HCT116 (cell line): ENCODE measurements around the gene CCL24. TPM values are rescaled to one million over a fixed set of nuclear protein-coding genes. Genes with fewer than 3 reads are reported as not detected.

ENCODE experiments used
- ATAC-seq: fragments of 200-7000 bp; cut with Tn5 transposase; 2 replicates; pipeline ENCODE4 v1.9.1; 2020; ENCODE audit warnings: mild to moderate bottlenecking, moderate library complexity
- BruUV-seq: library from RNA; stranded (reverse); fragments of 400-500 nt; replicated peaks from 2 replicates; lab custom pipeline; 2021; lab: Mats Ljungman, UMichigan
- CTCF ChIA-PET: fragments of 300-600 bp; sonication (Branson Sonifier 250); formaldehyde crosslinking; loops from one replicate; lab custom pipeline; 2021; ENCODE audit warnings: antibody characterized with exemption; lab: Charles Lee
- POLR2A ChIA-PET: fragments of 300-600, 350-600 bp; sonication (Branson Sonifier 250); formaldehyde crosslinking; loops from one replicate; lab custom pipeline; 2021; ENCODE audit warnings: antibody characterized with exemption; lab: Charles Lee
- RAD21 ChIA-PET, 2 experiments: fragments of 300-600 bp; sonication (Branson Sonifier 250); formaldehyde crosslinking; loops; one replicate each; lab custom pipeline; 2023; ENCODE audit warnings: low total read pairs in 2 of 2; ENCODE audit not compliant: uncharacterized antibody in 2 of 2, unreplicated experiment in 2 of 2, low non-redundant PET in 1 of 2; lab: Charles Lee
- DNase-seq: peaks from one replicate; pipeline ENCODE4 v3.0.0-alpha.2; 2010; ENCODE audit warnings: low read depth, low spot score
- H2AFZ ChIP-seq: fragments of 200-600 bp; shearing (Covaris generic), sonication (generic); 2 replicates; pipeline ENCODE4 v1.6.1; 2017; ENCODE audit warnings: low read depth, mixed run types, mixed read lengths, antibody characterized with exemption, low read length; ENCODE audit not compliant: poor library complexity, severe bottlenecking
- H3K27ac ChIP-seq: 2 replicates; pipeline ENCODE4 v1.5.1; 2012; ENCODE audit warnings: low read depth, low read length
- H3K27me3 ChIP-seq: fragments of 200-600 bp; sonication (generic); 2 replicates; pipeline ENCODE4 v1.6.1; 2016; ENCODE audit warnings: mixed run types, low read length, mixed read lengths; ENCODE audit not compliant: insufficient read depth
- H3K36me3 ChIP-seq, 2 experiments: fragments of 200-500 bp in 1 of 2; fragments of 200-600 bp in 1 of 2; sonication (Bioruptor generic) in 1 of 2; sonication (generic) in 1 of 2; 2 replicates each; pipeline versions ENCODE4 v1.5.1 to v1.6.1; 2014 to 2016; ENCODE audit warnings: low read length in 2 of 2, inconsistent platforms in 1 of 2, mixed read lengths in 1 of 2, mixed run types in 1 of 2; ENCODE audit not compliant: insufficient read depth in 2 of 2, control insufficient read depth in 1 of 2
- H3K4me1 ChIP-seq, 2 experiments: fragments of 200-600 bp in 1 of 2; sonication (generic) in 1 of 2; 2 replicates each; pipeline versions ENCODE4 v1.5.1 to v1.6.1; 2012 to 2017; ENCODE audit warnings: low read length in 2 of 2, inconsistent platforms in 1 of 2, mild to moderate bottlenecking in 1 of 2, mixed read lengths in 1 of 2, mixed run types in 1 of 2, moderate library complexity in 1 of 2; ENCODE audit not compliant: insufficient read depth in 2 of 2, control insufficient read depth in 1 of 2
- H3K4me2 ChIP-seq: fragments of 200-600 bp; sonication (generic); 2 replicates; pipeline ENCODE4 v1.6.1; 2017; ENCODE audit warnings: mixed run types, low read length, mixed read lengths
- H3K4me3 ChIP-seq, 2 experiments: fragments of 200-600 bp in 1 of 2; sonication (generic) in 1 of 2; replicated peaks in 1 of 2; 2 replicates each; pipeline ENCODE4 v1.5.1; 2011 to 2016; ENCODE audit warnings: low read length in 2 of 2, control low read depth in 1 of 2, low read depth in 1 of 2, mild to moderate bottlenecking in 1 of 2, mixed read lengths in 1 of 2, mixed run types in 1 of 2
- H3K79me2 ChIP-seq: fragments of 200-600 bp; sonication (generic); 2 replicates; pipeline ENCODE4 v1.6.1; 2017; ENCODE audit warnings: mild to moderate bottlenecking, mixed run types, low read length, moderate library complexity, mixed read lengths; ENCODE audit not compliant: insufficient read depth
- H3K9ac ChIP-seq: fragments of 200-600 bp; sonication (generic); 2 replicates; pipeline ENCODE4 v1.6.1; 2016; ENCODE audit warnings: low read length, mixed read lengths
- H3K9me2 ChIP-seq: fragments of 200-600 bp; sonication (generic), shearing (Covaris generic); 2 replicates; pipeline ENCODE4 v1.6.1; 2017; ENCODE audit warnings: mixed run types, mild to moderate bottlenecking, moderate library complexity; ENCODE audit not compliant: insufficient read depth
- H3K9me3 ChIP-seq, 2 experiments: fragments of 200-500 bp in 1 of 2; fragments of 200-600 bp in 1 of 2; sonication (Bioruptor generic) in 1 of 2; sonication (generic) in 1 of 2; 2 replicates each; pipeline ENCODE4 v1.6.1; 2014 to 2017; ENCODE audit warnings: low read length in 2 of 2, mixed read lengths in 2 of 2, inconsistent platforms in 1 of 2, low read depth in 1 of 2, mild to moderate bottlenecking in 1 of 2, mixed run types in 1 of 2, moderate library complexity in 1 of 2; ENCODE audit not compliant: control insufficient read depth in 1 of 2, insufficient read depth in 1 of 2
- H4K20me1 ChIP-seq: fragments of 200-600 bp; sonication (generic), shearing (Covaris generic); 2 replicates; pipeline ENCODE4 v1.6.1; 2017; ENCODE audit warnings: mixed run types, mild to moderate bottlenecking, moderate library complexity; ENCODE audit not compliant: insufficient read depth
- CEBPB ChIP-seq: IDR thresholded peaks from 2 replicates; pipeline ENCODE4 v1.6.1; 2012; ENCODE audit warnings: low read depth
- EZH2 ChIP-seq: fragments of 200-600 bp; sonication (generic); IDR thresholded peaks from 2 replicates; pipeline ENCODE4 v1.6.1; 2017; ENCODE audit warnings: antibody characterized with exemption, mixed run types
- JUND ChIP-seq: IDR thresholded peaks from 2 replicates; pipeline ENCODE4 v1.6.1; 2012
- POLR2AphosphoS5 ChIP-seq: IDR thresholded peaks from 2 replicates; pipeline ENCODE4 v1.6.1; 2011; ENCODE audit warnings: mild to moderate bottlenecking, low read depth, low read length, moderate library complexity
- SP1 ChIP-seq: IDR thresholded peaks from 2 replicates; pipeline ENCODE4 v1.6.1; 2012; ENCODE audit warnings: low read depth
- YY1 ChIP-seq: IDR thresholded peaks from 2 replicates; pipeline ENCODE4 v1.6.1; 2011; ENCODE audit warnings: low read length, low read depth, moderate library complexity, mild to moderate bottlenecking; ENCODE audit not compliant: insufficient replicate concordance; ENCODE audit errors: extremely low read depth
- ZNF274 ChIP-seq: fragments of 200-500 bp; sonication (Bioruptor generic); IDR thresholded peaks from 2 replicates; pipeline ENCODE4 v1.6.1; 2014; ENCODE audit warnings: mild to moderate bottlenecking, low read depth, low read length, inconsistent platforms
- intact Hi-C: fragments of 100-400 bp; cut with micrococcal nuclease; formaldehyde crosslinking; loops from 2 replicates; pipeline ENCODE4 v1.10.0; 2022
- total RNA-seq: library from RNA; stranded (reverse); gene quantifications from one replicate; pipeline ENCODE4 v1.2.1, GENCODE V29; 2021; ENCODE audit not compliant: unreplicated experiment

CCL24 gene
- total RNA-seq, 1 experiment from 2014 or later: not detected

DNA sequence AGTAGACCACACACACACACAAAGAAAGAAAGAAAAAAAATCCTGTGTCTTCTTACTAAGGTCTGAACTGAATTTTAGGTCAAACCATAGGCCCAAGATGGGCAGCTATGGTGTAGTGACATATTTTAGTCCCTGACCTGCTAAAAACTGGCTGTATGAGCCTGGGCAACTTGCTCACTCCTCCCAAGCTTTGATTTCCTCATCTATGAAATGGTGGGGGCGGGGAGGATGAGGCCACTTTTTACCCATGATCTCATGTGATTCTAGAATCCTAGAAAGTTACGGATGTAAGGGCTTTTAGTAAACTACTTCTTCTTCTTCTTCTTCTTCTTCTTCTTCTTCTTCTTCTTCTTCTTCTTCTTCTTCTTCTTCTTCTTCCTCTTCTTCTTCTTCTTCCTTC, 6.1 kb upstream of the CCL24 start:
- CTCF ChIA-PET: no interaction called here
- DNase-seq: no peak
- TF ChIP-seq SP1 (no peak), CEBPB (no peak), POLR2AphosphoS5 (no peak)

DNA sequence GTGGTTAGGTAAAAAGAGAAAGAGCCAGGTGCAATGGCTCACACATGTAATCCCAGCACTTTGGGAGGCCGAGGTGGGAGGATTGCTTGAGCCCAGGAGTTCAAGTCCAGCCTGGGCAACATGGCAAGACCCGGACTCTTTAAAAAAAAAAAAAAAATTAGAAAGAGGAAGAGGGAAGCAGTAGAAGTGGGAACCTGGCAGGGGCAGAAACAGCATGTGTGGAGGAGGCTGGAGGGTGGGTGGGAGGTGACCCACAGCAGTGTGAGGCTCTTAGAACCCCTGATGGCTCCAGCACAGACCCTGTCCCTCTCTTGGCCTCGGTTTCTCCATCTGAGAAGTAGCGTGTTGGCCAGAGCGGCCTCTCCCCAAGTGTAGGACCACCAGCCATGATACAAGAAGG, 4.9 kb upstream of the CCL24 start:
- POLR2A ChIA-PET: no interaction called here
- no peak for TF ChIP-seq ZNF274
- TF ChIP-seq POLR2AphosphoS5: no peak
- no peak for TF ChIP-seq EZH2
- no peak for TF ChIP-seq JUND
- no peak for TF ChIP-seq YY1
- no peak for TF ChIP-seq SP1
- TF ChIP-seq CEBPB: no peak
- no peak overlapping the region for H3K4me3 ChIP-seq
- no peaks in the 10 kb centered on the region for H3K9me3 ChIP-seq
- no peak for ATAC-seq
- H3K9me2 ChIP-seq: no peaks in the 10 kb centered on the region
- no peak for DNase-seq
- H3K27ac ChIP-seq: no peak overlapping the region
- no peak overlapping the region for H3K4me2 ChIP-seq
- H3K9ac ChIP-seq: no peak overlapping the region
- no peaks in the 10 kb centered on the region for H3K36me3 ChIP-seq
- RAD21 ChIA-PET: no interaction called here
- H3K79me2 ChIP-seq: no peaks in the 10 kb centered on the region
- no peaks in the 10 kb centered on the region; the same call in 1 of the 2 replicates for H3K27me3 ChIP-seq
- intact Hi-C loops: no loop called here
- CTCF ChIA-PET: no interaction called here
- no TSS peak for BruUV-seq
- no peaks in the 10 kb centered on the region for H4K20me1 ChIP-seq
- H3K4me1 ChIP-seq: peaks cover 0 to 7% of the 10 kb centered on the region in 2 experiments; a peak in 2 of 4 replicates
- H2AFZ ChIP-seq: no peak overlapping the region

More for the DNA sequence above, 6.1 kb upstream of the CCL24 start:
- H3K36me3 ChIP-seq: no peaks in the 10 kb centered on the region
- no peak overlapping the region for H3K9ac ChIP-seq
- no peaks in the 10 kb centered on the region for H4K20me1 ChIP-seq
- H3K9me3 ChIP-seq: no peaks in the 10 kb centered on the region
- H3K4me2 ChIP-seq: no peak overlapping the region
- no peaks in the 10 kb centered on the region for H3K9me2 ChIP-seq
- intact Hi-C loops: no loop called here
- no peak overlapping the region for H2AFZ ChIP-seq
- BruUV-seq: no TSS peak
- ChIA-PET POLR2A (no interaction called here), RAD21 (interaction anchor here in 1 of 2 experiments (0.6 kb wide), 1 partner anchor 106 kb away, joined by 3 read pairs; no protein-coding TSS in a partner anchor)
- H3K4me1 ChIP-seq: peaks cover 0 to 8% of the 10 kb centered on the region in 2 experiments; a peak in 2 of 4 replicates
- no peak overlapping the region for H3K27ac ChIP-seq
- H3K79me2 ChIP-seq: no peaks in the 10 kb centered on the region
- H3K27me3 ChIP-seq: no peaks in the 10 kb centered on the region; the same call in 1 of the 2 replicates
- H3K4me3 ChIP-seq: no peak overlapping the region
- ATAC-seq: no peak
